Kidney (tissue), 14 donors: ENCODE results near the gene TNRC6C. TPM values are rescaled to one million over a fixed set of nuclear protein-coding genes. Genes with fewer than 3 reads are reported as not detected.

Experiments used
- DNase-seq, 5 donors: peaks; one replicate each; pipeline ENCODE4 v3.0.0-alpha.2; 2013 to 2020
- FAIRE-seq: peaks from 2 replicates; lab custom pipeline; 2012; peaks lifted over from hg19 to GRCh38; lab: Jason Lieb, UNC
- H3K27ac ChIP-seq, 2 donors: one replicate each; pipeline ENCODE4 v1.7.0; 2013; ENCODE audit warnings: low read depth in 2 of 2, low read length in 2 of 2, inconsistent platforms in 1 of 2
- H3K27me3 ChIP-seq: one replicate; pipeline ENCODE4 v1.7.1; 2013; ENCODE audit warnings: low read length, inconsistent platforms; ENCODE audit not compliant: control insufficient read depth, insufficient read depth
- H3K36me3 ChIP-seq, 3 donors: one replicate each; pipeline versions ENCODE4 v1.7.0 to v1.7.1; 2013; ENCODE audit warnings: low read length in 3 of 3, control low read depth in 1 of 3, inconsistent platforms in 1 of 3; ENCODE audit not compliant: insufficient read depth in 3 of 3, control insufficient read depth in 2 of 3
- H3K4me1 ChIP-seq, 3 donors: one replicate each; pipeline versions ENCODE4 v1.7.0 to v1.7.1; 2013; ENCODE audit warnings: low read length in 3 of 3, inconsistent platforms in 1 of 3, low read depth in 1 of 3; ENCODE audit not compliant: control insufficient read depth in 2 of 3, insufficient read depth in 2 of 3
- H3K4me3 ChIP-seq, 3 donors: one replicate each; pipeline versions ENCODE4 v1.7.0 to v1.8.1; 2013; ENCODE audit warnings: low read length in 3 of 3, control low read depth in 1 of 3, inconsistent platforms in 1 of 3
- H3K9ac ChIP-seq, 3 donors: one replicate each; pipeline versions ENCODE4 v1.7.0 to v1.7.1; 2013; ENCODE audit warnings: low read length in 3 of 3, control low read depth in 1 of 3, inconsistent platforms in 1 of 3
- H3K9me3 ChIP-seq, 3 donors: one replicate each; pipeline versions ENCODE4 v1.7.0 to v1.7.1; 2013; ENCODE audit warnings: low read length in 3 of 3, control low read depth in 1 of 3, inconsistent platforms in 1 of 3; ENCODE audit not compliant: control insufficient read depth in 2 of 3, insufficient read depth in 1 of 3
- intact Hi-C: fragments of 100-400 bp; cut with DNase I; formaldehyde crosslinking; loops from one replicate; pipeline ENCODE4 v1.11.1; 2022
- polyA plus RNA-seq: library from polyadenylated mRNA; stranded (reverse); fragments of 350-450 nt; fragmentation: Illumina TruSeq; extraction: RNeasy Lipid Tissue Mini Kit (QIAGEN cat#74804); gene quantifications from one replicate; pipeline ENCODE4 v1.2.3, GENCODE V29; 2014; ENCODE audit warnings: low read depth, low replicate concordance; ENCODE audit not compliant: insufficient read depth
- total RNA-seq: library from RNA; stranded (reverse); fragmentation: NEBNext Ultra II Directional; extraction: Animal tissue kit (Norgen Biotek cat#: 25700); gene quantifications from one replicate; pipeline ENCODE4 v1.2.1, GENCODE V29; 2021
- TF ChIP-seq, protein P1 (sequence below): IDR thresholded peaks from 3 replicates; pipeline ENCODE4 v1.5.1; 2012; ENCODE audit warnings: mild to moderate bottlenecking, moderate library complexity, borderline replicate concordance; ENCODE audit not compliant: insufficient read depth; ENCODE audit errors: extremely low read depth
- donor health status: control.
- donor health status: control.
- donor health status: control.
- donor health status: control.
- donor health status: control.
- donor health status: DM: yes; HTN: yes; CAD: no.
- donor health status: Normal renal cell carcinoma (clear cell type).

Gene TNRC6C
- total and polyA plus RNA-seq, 2 donors from 2014 or later, result 1.9 to 29.4 TPM

DNA sequence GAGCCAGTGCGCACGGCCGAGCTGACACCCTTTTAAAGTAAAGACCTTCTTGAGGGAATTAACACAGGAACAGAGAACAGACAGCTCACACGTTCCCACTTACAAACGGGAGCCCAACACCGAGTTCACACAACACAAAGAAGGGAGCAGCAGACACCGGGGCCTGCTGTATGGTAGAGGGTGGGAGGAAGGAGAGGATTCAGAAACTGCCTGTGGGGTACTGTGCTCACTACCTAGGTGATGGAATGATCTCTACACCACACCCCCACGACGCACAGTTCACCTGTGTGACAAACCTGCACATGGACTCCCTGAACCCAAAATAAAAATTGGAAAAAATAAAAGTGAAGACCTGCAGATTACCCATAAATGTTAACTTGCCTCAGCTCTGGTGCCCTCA, 137.6 kb downstream of the TNRC6C start:
- no peak overlapping the region for H3K27ac ChIP-seq
- TF ChIP-seq, protein P1, sequence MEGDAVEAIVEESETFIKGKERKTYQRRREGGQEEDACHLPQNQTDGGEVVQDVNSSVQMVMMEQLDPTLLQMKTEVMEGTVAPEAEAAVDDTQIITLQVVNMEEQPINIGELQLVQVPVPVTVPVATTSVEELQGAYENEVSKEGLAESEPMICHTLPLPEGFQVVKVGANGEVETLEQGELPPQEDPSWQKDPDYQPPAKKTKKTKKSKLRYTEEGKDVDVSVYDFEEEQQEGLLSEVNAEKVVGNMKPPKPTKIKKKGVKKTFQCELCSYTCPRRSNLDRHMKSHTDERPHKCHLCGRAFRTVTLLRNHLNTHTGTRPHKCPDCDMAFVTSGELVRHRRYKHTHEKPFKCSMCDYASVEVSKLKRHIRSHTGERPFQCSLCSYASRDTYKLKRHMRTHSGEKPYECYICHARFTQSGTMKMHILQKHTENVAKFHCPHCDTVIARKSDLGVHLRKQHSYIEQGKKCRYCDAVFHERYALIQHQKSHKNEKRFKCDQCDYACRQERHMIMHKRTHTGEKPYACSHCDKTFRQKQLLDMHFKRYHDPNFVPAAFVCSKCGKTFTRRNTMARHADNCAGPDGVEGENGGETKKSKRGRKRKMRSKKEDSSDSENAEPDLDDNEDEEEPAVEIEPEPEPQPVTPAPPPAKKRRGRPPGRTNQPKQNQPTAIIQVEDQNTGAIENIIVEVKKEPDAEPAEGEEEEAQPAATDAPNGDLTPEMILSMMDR, result no peak
- H3K4me1 ChIP-seq, result no peaks in the 10 kb centered on the region
- no peak overlapping the region for H3K4me3 ChIP-seq
- DNase-seq, result peak in 1 of 5 donors; percentile 37
- peaks cover 5 to 65% (median 27%) of the 10 kb centered on the region in 3 donors for H3K36me3 ChIP-seq
- FAIRE-seq, result no peak
- no peaks in the 10 kb centered on the region for H3K27me3 ChIP-seq
- intact Hi-C loops, result no loop called here
- no peak overlapping the region for H3K9ac ChIP-seq
- no peaks in the 10 kb centered on the region for H3K9me3 ChIP-seq

DNA sequence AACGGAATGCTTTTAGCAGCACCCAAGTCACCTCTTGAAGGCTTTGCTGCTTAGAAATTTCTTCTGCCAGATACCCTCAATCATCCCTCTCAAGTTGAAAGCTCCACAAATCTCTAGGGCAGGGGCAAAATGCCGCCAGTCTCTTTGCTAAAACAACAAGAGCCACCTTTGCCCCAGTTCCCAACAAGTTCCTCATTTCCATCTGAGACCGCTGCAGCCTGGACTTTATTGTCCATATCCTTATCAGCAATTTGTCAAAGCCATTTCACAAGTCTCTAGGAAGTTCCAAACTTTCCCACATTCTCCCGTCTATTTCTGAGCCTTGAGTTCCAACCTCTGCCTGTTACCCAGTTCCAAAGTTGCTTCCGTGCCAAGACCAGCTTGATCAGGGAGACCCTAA, 142.6 kb downstream of the TNRC6C start:
- intact Hi-C loops, result no loop called here
- Histone ChIP-seq H3K9ac (no peak overlapping the region), H3K9me3 (no peaks in the 10 kb centered on the region), H3K27ac (no peak overlapping the region), H3K4me3 (no peak overlapping the region), H3K4me1 (no peaks in the 10 kb centered on the region), H3K36me3 (peaks cover 2 to 47% (median 30%) of the 10 kb centered on the region in 3 donors), H3K27me3 (no peaks in the 10 kb centered on the region)
- TF ChIP-seq, protein P1, result no peak
- DNase-seq, result no peak
- no peak for FAIRE-seq

DNA sequence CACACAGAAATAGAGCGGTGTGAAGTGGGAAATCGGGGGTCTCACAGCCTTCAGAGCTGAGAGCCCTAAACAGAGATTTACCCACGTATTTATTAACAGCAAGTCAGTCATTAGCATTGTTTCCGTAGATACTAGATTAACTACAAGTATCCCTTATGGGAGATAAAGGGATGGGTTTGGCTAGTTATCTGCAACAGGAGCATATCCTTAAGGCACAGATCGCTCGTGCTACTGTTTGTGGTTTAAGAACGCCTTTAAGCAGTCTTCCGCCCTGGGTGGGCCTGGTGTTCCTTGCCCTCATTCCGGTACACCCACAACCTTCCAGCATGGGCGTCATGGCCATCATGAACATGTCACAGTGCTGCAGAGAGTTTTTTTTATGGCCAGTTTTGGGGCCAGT, 143.0 kb downstream of the TNRC6C start:
- TF ChIP-seq, protein P1, result no peak
- Histone ChIP-seq H3K27me3 (no peaks in the 10 kb centered on the region), H3K4me3 (no peak overlapping the region), H3K9me3 (no peaks in the 10 kb centered on the region), H3K4me1 (no peaks in the 10 kb centered on the region), H3K9ac (no peak overlapping the region), H3K27ac (no peak overlapping the region), H3K36me3 (peaks cover 2 to 42% (median 27%) of the 10 kb centered on the region in 3 donors)
- DNase-seq (peak in 1 of 5 donors; percentile 40), FAIRE-seq (no peak)
- intact Hi-C loops, result no loop called here

DNA sequence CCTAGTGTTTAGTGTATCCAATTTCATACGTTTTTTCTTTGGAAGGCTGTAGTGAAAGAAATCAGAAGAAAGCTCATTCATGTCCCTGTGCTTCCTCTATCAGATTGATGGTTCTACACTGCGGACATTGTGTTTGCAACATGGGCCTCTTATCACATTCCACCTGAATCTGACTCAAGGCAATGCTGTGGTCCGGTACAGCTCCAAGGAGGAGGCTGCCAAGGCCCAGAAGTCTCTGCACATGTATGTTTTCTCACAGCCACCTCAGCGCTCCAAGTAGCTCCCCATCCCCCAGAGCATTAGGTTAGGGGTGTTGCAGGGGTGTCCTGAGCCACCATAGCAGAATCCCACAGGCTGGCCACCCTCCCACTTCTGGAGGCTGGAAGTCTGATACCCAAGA, 144.8 kb downstream of the TNRC6C start:
- no peak overlapping the region for H3K4me3 ChIP-seq
- no peaks in the 10 kb centered on the region for H3K27me3 ChIP-seq
- H3K27ac ChIP-seq, result no peak overlapping the region
- H3K4me1 ChIP-seq, result no peaks in the 10 kb centered on the region
- peaks cover 2 to 29% (median 22%) of the 10 kb centered on the region in 3 donors for H3K36me3 ChIP-seq
- DNase-seq (peak in 1 of 5 donors; percentile 25), FAIRE-seq (no peak)
- H3K9me3 ChIP-seq, result no peaks in the 10 kb centered on the region
- H3K9ac ChIP-seq, result no peak overlapping the region
- intact Hi-C loops, result no loop called here
- TF ChIP-seq, protein P1, result no peak
